ENCODE results near the gene NUDT22. TPM values are rescaled to one million over a fixed set of nuclear protein-coding genes. Genes with fewer than 3 reads are reported as not detected.

Gene NUDT22
- total and polyA plus RNA-seq, 2 experiments from 2014 or later, result 33.9 to 67.0 TPM

GRCh38 chr11:64225608-64226506, at the start of gene NUDT22, which contains the start of gene TRPT1 (continued):
- TF ChIP-seq EZH2 (IDR thresholded peaks at IDR 0.05; ENCODE audit: low read depth, unreplicated experiment), result no peak
- no peak for TF ChIP-seq EZH2phosphoT487 (IDR thresholded peaks at IDR 0.05; ENCODE audit: unreplicated experiment)

GRCh38 chr11:64176751-64177150, 49.3 kb upstream of the NUDT22 start:
- Mint-ChIP-seq H3K27ac (no peak overlapping the region), H3K4me1 (peaks cover 14% of the 10 kb centered on the region), H3K4me3 (no peak overlapping the region), H3K36me3 (ENCODE audit: low read depth) (peaks cover 32% of the 10 kb centered on the region), H3K27me3 (ENCODE audit: insufficient read depth, low read depth, poor library complexity) (peaks cover 21% of the 10 kb centered on the region), H3K9me3 (peaks cover 14% of the 10 kb centered on the region)
- Histone ChIP-seq H3K4me1 (ENCODE audit: insufficient read depth) (peaks cover 7% of the 10 kb centered on the region; the same call in 1 of the 2 replicates), H3K27me3 (ENCODE audit: insufficient read depth) (no peaks in the 10 kb centered on the region), H4K20me1 (replicated peaks; ENCODE audit: insufficient read depth) (peaks cover 5% of the 10 kb centered on the region; the same call in 1 of the 2 replicates), H3K9me2 (ENCODE audit: insufficient read depth) (no peaks in the 10 kb centered on the region), H3K79me2 (replicated peaks; ENCODE audit: insufficient read depth) (no peaks in the 10 kb centered on the region), H3K4me2 (no peak overlapping the region), H3K4me3 (no peak overlapping the region), H2AFZ (no peak overlapping the region), H3K27ac (ENCODE audit: low read depth) (no peak overlapping the region), H3F3A (replicated peaks; ENCODE audit: low read depth) (0 out of 2 replicates have a peak, but pooled peaks cover under 1% of the 10 kb centered on the region), H3K36me3 (ENCODE audit: insufficient read depth) (no peaks in the 10 kb centered on the region)
- ATAC-seq, result no peak
- DNase-seq (ENCODE audit: low spot score), result no peak
- TF ChIP-seq EZH2 (IDR thresholded peaks at IDR 0.05; ENCODE audit: low read depth, unreplicated experiment) (no peak), NANOG (IDR thresholded peaks at IDR 0.05; ENCODE audit: borderline replicate concordance) (no peak), ZNF331 (CRISPR knock-in tag; IDR thresholded peaks at IDR 0.05; ENCODE audit: low read depth) (no peak), ZNF114 (CRISPR knock-in tag; IDR thresholded peaks at IDR 0.05) (no peak), CREB1 (CRISPR knock-in tag; IDR thresholded peaks at IDR 0.05; ENCODE audit: low read depth) (no peak), ETS1 (IDR thresholded peaks at IDR 0.05) (no peak), ZNF462 (CRISPR knock-in tag; IDR thresholded peaks at IDR 0.05) (no peak), REST (IDR thresholded peaks at IDR 0.05; ENCODE audit: unreplicated experiment) (no peak), JUNB (IDR thresholded peaks at IDR 0.05; ENCODE audit: unreplicated experiment) (no peak), CTCF (conservative IDR thresholded peaks at IDR 0.05; ENCODE audit: low read depth in 2 of 2) (no peak), EZH2phosphoT487 (IDR thresholded peaks at IDR 0.05; ENCODE audit: unreplicated experiment) (no peak)

Measured in GM23338 (cell line).